Measurements from ENCODE around the gene RTN4. TPM values are rescaled to one million over a fixed set of nuclear protein-coding genes. Genes with fewer than 3 reads are reported as not detected.
"Not testable (repeated sequence)": the region's sequence is repeated elsewhere in the genome, so short reads cannot be mapped to it uniquely, and the experiment has no call there.

RTN4 gene
- total and polyA plus RNA-seq, 2 experiments from 2014 or later = 186 to 223 TPM

- no peak for DNase-seq (ENCODE audit: low read depth in 1 of 2, low spot score in 1 of 2)
- peak overlapping the region; percentile 75 for H3K27ac ChIP-seq
- H3K9me3 ChIP-seq (ENCODE audit: low read depth) = no peaks in the 10 kb centered on the region
- H3K4me3 ChIP-seq = no peak overlapping the region
- H3K27me3 ChIP-seq = no peaks in the 10 kb centered on the region
- no peak for TF ChIP-seq CTCF (IDR thresholded peaks at IDR 0.05; ENCODE audit: low read depth, low read length)
- H3K4me1 ChIP-seq (ENCODE audit: low read depth) = peaks cover 45% of the 10 kb centered on the region
- no peaks in the 10 kb centered on the region for H3K36me3 ChIP-seq
Measured at GRCh38 chr2:55096586-55096985, 46.3 kb upstream of the RTN4 start.

- no peaks in the 10 kb centered on the region for H3K36me3 ChIP-seq
- no peak overlapping the region for H3K4me3 ChIP-seq
- no peaks in the 10 kb centered on the region for H3K9me3 ChIP-seq (ENCODE audit: low read depth)
- DNase-seq (ENCODE audit: low read depth in 1 of 2, low spot score in 1 of 2) = peak in 1 of 2 donors; percentile 62
- no peak for TF ChIP-seq CTCF (IDR thresholded peaks at IDR 0.05; ENCODE audit: low read depth, low read length)
- H3K27ac ChIP-seq = no peak overlapping the region
- H3K27me3 ChIP-seq = no peaks in the 10 kb centered on the region
- H3K4me1 ChIP-seq (ENCODE audit: low read depth) = peaks cover 56% of the 10 kb centered on the region
Measured at GRCh38 chr2:55093381-55093780, 43.1 kb upstream of the RTN4 start.

- no peak for TF ChIP-seq CTCF (IDR thresholded peaks at IDR 0.05; ENCODE audit: low read depth, low read length)
- Histone ChIP-seq H3K27me3 (no peaks in the 10 kb centered on the region), H3K4me3 (no peak overlapping the region), H3K9me3 (ENCODE audit: low read depth) (no peaks in the 10 kb centered on the region), H3K27ac (no peak overlapping the region), H3K36me3 (no peaks in the 10 kb centered on the region), H3K4me1 (ENCODE audit: low read depth) (peaks cover 58% of the 10 kb centered on the region)
- no peak for DNase-seq (ENCODE audit: low read depth in 1 of 2, low spot score in 1 of 2)
Measured at GRCh38 chr2:55092439-55092838, 42.2 kb upstream of the RTN4 start.

GRCh38 chr2:55091681-55092080 lies 41.4 kb upstream of the RTN4 start:
- not testable (repeated sequence) for H3K36me3 ChIP-seq; H3K27ac ChIP-seq; DNase-seq (ENCODE audit: low read depth in 1 of 2, low spot score in 1 of 2); H3K9me3 ChIP-seq (ENCODE audit: low read depth); H3K4me3 ChIP-seq; H3K27me3 ChIP-seq
- H3K4me1 ChIP-seq (ENCODE audit: low read depth) = peaks cover 54% of the 10 kb centered on the region

- H3K27ac ChIP-seq = no peak overlapping the region
- TF ChIP-seq CTCF (IDR thresholded peaks at IDR 0.05; ENCODE audit: low read depth, low read length) = no peak
- H3K4me3 ChIP-seq = no peak overlapping the region
- DNase-seq (ENCODE audit: low read depth in 1 of 2, low spot score in 1 of 2) = no peak
- no peaks in the 10 kb centered on the region for H3K9me3 ChIP-seq (ENCODE audit: low read depth)
- H3K36me3 ChIP-seq = no peaks in the 10 kb centered on the region
- peaks cover 46% of the 10 kb centered on the region for H3K4me1 ChIP-seq (ENCODE audit: low read depth)
- no peaks in the 10 kb centered on the region for H3K27me3 ChIP-seq
Measured at GRCh38 chr2:55090702-55091101, 40.5 kb upstream of the RTN4 start.

GRCh38 chr2:55089726-55090125 lies 39.5 kb upstream of the RTN4 start:
- TF ChIP-seq CTCF (IDR thresholded peaks at IDR 0.05; ENCODE audit: low read depth, low read length) = no peak
- DNase-seq (ENCODE audit: low read depth in 1 of 2, low spot score in 1 of 2) = no peak
- Histone ChIP-seq H3K27ac (peak overlapping the region; percentile 54), H3K27me3 (no peaks in the 10 kb centered on the region), H3K36me3 (no peaks in the 10 kb centered on the region), H3K9me3 (ENCODE audit: low read depth) (no peaks in the 10 kb centered on the region), H3K4me1 (ENCODE audit: low read depth) (peaks cover 37% of the 10 kb centered on the region), H3K4me3 (no peak overlapping the region)

Data from cardiac muscle cell (in vitro differentiated cells and primary cell).